ENCODE data around the gene LIN28A. TPM values are rescaled to one million over a fixed set of nuclear protein-coding genes. Genes with fewer than 3 reads are reported as not detected.
A peak's percentile ranks its signal among the peaks of the same experiment; 100 is the strongest.

Gene LIN28A
- 980 TPM for polyA plus RNA-seq (2013, experiment 1 of 4)
- polyA plus RNA-seq (2013, experiment 2 of 4), result 1,098 TPM
- 595 TPM for polyA plus RNA-seq (2013, experiment 3 of 4)
- 630 TPM for polyA plus RNA-seq (2013, experiment 4 of 4)

GRCh38 chr1:26410706-26411623, at the start of gene LIN28A:
TSS of gene LIN28A (plus strand) at chr1:26410817. CDS start at chr1:26410892, 75 bp downstream.
- H3K9me3 ChIP-seq (ENCODE audit: control insufficient read depth, low read length), result no peaks in the 10 kb centered on the region
- peak within 1 kb of the TSS; percentile 100 for H3K4me3 ChIP-seq (ENCODE audit: insufficient read depth, low read depth, low read length)
- H3K27me3 ChIP-seq (ENCODE audit: control insufficient read depth, insufficient read depth, low read length, poor library complexity, severe bottlenecking), result no peaks in the 10 kb centered on the region
- 0% methylated on average over 70 of the region's 70 CpGs for WGBS, 2 experiments
- H3K36me3 ChIP-seq (ENCODE audit: control insufficient read depth, insufficient read depth, low read length), result no peaks in the 10 kb centered on the region
- peak within 1 kb of the TSS; percentile 99 for H3K27ac ChIP-seq (ENCODE audit: insufficient read depth, low read depth, low read length, poor library complexity, severe bottlenecking)
- H3K4me1 ChIP-seq (ENCODE audit: control insufficient read depth, insufficient read depth, low read length), result peaks cover 24% of the 10 kb centered on the region

GRCh38 chr1:26361605-26362122, 49.0 kb upstream of the LIN28A start:
- H3K9me3 ChIP-seq (ENCODE audit: control insufficient read depth, low read length), result no peaks in the 10 kb centered on the region
- peaks cover 46% of the 10 kb centered on the region for H3K27me3 ChIP-seq (ENCODE audit: control insufficient read depth, insufficient read depth, low read length, poor library complexity, severe bottlenecking)
- H3K4me1 ChIP-seq (ENCODE audit: control insufficient read depth, insufficient read depth, low read length), result peaks cover 11% of the 10 kb centered on the region
- no peak overlapping the region for H3K27ac ChIP-seq (ENCODE audit: insufficient read depth, low read depth, low read length, poor library complexity, severe bottlenecking)
- no peaks in the 10 kb centered on the region for H3K36me3 ChIP-seq (ENCODE audit: control insufficient read depth, insufficient read depth, low read length)
- no peak overlapping the region for H3K4me3 ChIP-seq (ENCODE audit: insufficient read depth, low read depth, low read length)
- 91% methylated on average over 12 of the region's 12 CpGs for WGBS, 2 experiments

GRCh38 chr1:26362331-26362730, 48.3 kb upstream of the LIN28A start:
- Histone ChIP-seq H3K4me1 (ENCODE audit: control insufficient read depth, insufficient read depth, low read length) (peaks cover 6% of the 10 kb centered on the region), H3K36me3 (ENCODE audit: control insufficient read depth, insufficient read depth, low read length) (no peaks in the 10 kb centered on the region), H3K9me3 (ENCODE audit: control insufficient read depth, low read length) (no peaks in the 10 kb centered on the region), H3K27ac (ENCODE audit: insufficient read depth, low read depth, low read length, poor library complexity, severe bottlenecking) (no peak overlapping the region), H3K27me3 (ENCODE audit: control insufficient read depth, insufficient read depth, low read length, poor library complexity, severe bottlenecking) (peaks cover 46% of the 10 kb centered on the region), H3K4me3 (ENCODE audit: insufficient read depth, low read depth, low read length) (no peak overlapping the region)
- WGBS, 2 experiments, result 95 to 96% methylated on average over 3 of the region's 3 CpGs

- Histone ChIP-seq H3K27me3 (ENCODE audit: control insufficient read depth, insufficient read depth, low read length, poor library complexity, severe bottlenecking) (peaks cover 42% of the 10 kb centered on the region), H3K27ac (ENCODE audit: insufficient read depth, low read depth, low read length, poor library complexity, severe bottlenecking) (no peak overlapping the region), H3K9me3 (ENCODE audit: control insufficient read depth, low read length) (no peaks in the 10 kb centered on the region), H3K4me3 (ENCODE audit: insufficient read depth, low read depth, low read length) (no peak overlapping the region), H3K36me3 (ENCODE audit: control insufficient read depth, insufficient read depth, low read length) (no peaks in the 10 kb centered on the region), H3K4me1 (ENCODE audit: control insufficient read depth, insufficient read depth, low read length) (peaks cover 6% of the 10 kb centered on the region)
- WGBS, 2 experiments, result 43 to 45% methylated on average over 26 of the region's 26 CpGs
Measured at GRCh38 chr1:26363549-26364448, 46.8 kb upstream of the LIN28A start.

- Histone ChIP-seq H3K36me3 (ENCODE audit: control insufficient read depth, insufficient read depth, low read length) (no peaks in the 10 kb centered on the region), H3K9me3 (ENCODE audit: control insufficient read depth, low read length) (no peaks in the 10 kb centered on the region), H3K27me3 (ENCODE audit: control insufficient read depth, insufficient read depth, low read length, poor library complexity, severe bottlenecking) (peaks cover 31% of the 10 kb centered on the region), H3K4me3 (ENCODE audit: insufficient read depth, low read depth, low read length) (no peak overlapping the region), H3K27ac (ENCODE audit: insufficient read depth, low read depth, low read length, poor library complexity, severe bottlenecking) (no peak overlapping the region), H3K4me1 (ENCODE audit: control insufficient read depth, insufficient read depth, low read length) (peaks cover 6% of the 10 kb centered on the region)
- WGBS, 2 experiments, result 92 to 94% methylated on average over 9 of the region's 9 CpGs
Measured at GRCh38 chr1:26364956-26365355, 45.7 kb upstream of the LIN28A start.

- WGBS, 2 experiments, result 92% methylated on average over 6 of the region's 6 CpGs
- H3K27ac ChIP-seq (ENCODE audit: insufficient read depth, low read depth, low read length, poor library complexity, severe bottlenecking), result no peak overlapping the region
- no peaks in the 10 kb centered on the region for H3K9me3 ChIP-seq (ENCODE audit: control insufficient read depth, low read length)
- no peaks in the 10 kb centered on the region for H3K4me1 ChIP-seq (ENCODE audit: control insufficient read depth, insufficient read depth, low read length)
- no peak overlapping the region for H3K4me3 ChIP-seq (ENCODE audit: insufficient read depth, low read depth, low read length)
- H3K27me3 ChIP-seq (ENCODE audit: control insufficient read depth, insufficient read depth, low read length, poor library complexity, severe bottlenecking), result peaks cover 6% of the 10 kb centered on the region
- H3K36me3 ChIP-seq (ENCODE audit: control insufficient read depth, insufficient read depth, low read length), result no peaks in the 10 kb centered on the region
Measured at GRCh38 chr1:26367441-26367840, 43.2 kb upstream of the LIN28A start.

GRCh38 chr1:26368006-26368405, 42.6 kb upstream of the LIN28A start:
- 89 to 91% methylated on average over 4 of the region's 4 CpGs for WGBS, 2 experiments
- Histone ChIP-seq H3K27me3 (ENCODE audit: control insufficient read depth, insufficient read depth, low read length, poor library complexity, severe bottlenecking) (peaks cover under 1% of the 10 kb centered on the region), H3K36me3 (ENCODE audit: control insufficient read depth, insufficient read depth, low read length) (no peaks in the 10 kb centered on the region), H3K4me1 (ENCODE audit: control insufficient read depth, insufficient read depth, low read length) (no peaks in the 10 kb centered on the region), H3K27ac (ENCODE audit: insufficient read depth, low read depth, low read length, poor library complexity, severe bottlenecking) (no peak overlapping the region), H3K4me3 (ENCODE audit: insufficient read depth, low read depth, low read length) (no peak overlapping the region), H3K9me3 (ENCODE audit: control insufficient read depth, low read length) (no peaks in the 10 kb centered on the region)

GRCh38 chr1:26368486-26368885, 42.1 kb upstream of the LIN28A start:
- H3K27ac ChIP-seq (ENCODE audit: insufficient read depth, low read depth, low read length, poor library complexity, severe bottlenecking), result no peak overlapping the region
- 94 to 98% methylated on average over 3 of the region's 3 CpGs for WGBS, 2 experiments

GRCh38 chr1:26370591-26371382, 39.8 kb upstream of the LIN28A start:
- Histone ChIP-seq H3K27ac (ENCODE audit: insufficient read depth, low read depth, low read length, poor library complexity, severe bottlenecking) (no peak overlapping the region), H3K36me3 (ENCODE audit: control insufficient read depth, insufficient read depth, low read length) (no peaks in the 10 kb centered on the region), H3K4me1 (ENCODE audit: control insufficient read depth, insufficient read depth, low read length) (no peaks in the 10 kb centered on the region), H3K27me3 (ENCODE audit: control insufficient read depth, insufficient read depth, low read length, poor library complexity, severe bottlenecking) (no peaks in the 10 kb centered on the region), H3K9me3 (ENCODE audit: control insufficient read depth, low read length) (no peaks in the 10 kb centered on the region), H3K4me3 (ENCODE audit: insufficient read depth, low read depth, low read length) (no peak overlapping the region)
- WGBS, 2 experiments, result 80 to 82% methylated on average over 6 of the region's 6 CpGs

More at GRCh38 chr1:26368486-26368885, 42.1 kb upstream of the LIN28A start:
- no peaks in the 10 kb centered on the region for H3K36me3 ChIP-seq (ENCODE audit: control insufficient read depth, insufficient read depth, low read length)
- no peaks in the 10 kb centered on the region for H3K27me3 ChIP-seq (ENCODE audit: control insufficient read depth, insufficient read depth, low read length, poor library complexity, severe bottlenecking)
- no peaks in the 10 kb centered on the region for H3K9me3 ChIP-seq (ENCODE audit: control insufficient read depth, low read length)
- no peaks in the 10 kb centered on the region for H3K4me1 ChIP-seq (ENCODE audit: control insufficient read depth, insufficient read depth, low read length)
- H3K4me3 ChIP-seq (ENCODE audit: insufficient read depth, low read depth, low read length), result no peak overlapping the region

Data from ectodermal cell (in vitro differentiated cells).